Spleen (tissue), 13 donors: Measurements from ENCODE around the gene EIF2S2. TPM values are rescaled to one million over a fixed set of nuclear protein-coding genes. Genes with fewer than 3 reads are reported as not detected.
"Not testable (repeated sequence)": the region's sequence is repeated elsewhere in the genome, so short reads cannot be mapped to it uniquely, and the experiment has no call there.

Experiments used
- DNase-seq: peaks from one replicate; pipeline ENCODE4 v3.0.0-alpha.2; 2020
- H3K27ac ChIP-seq, 8 donors: fragments of 200-600 bp; sonication (generic) in 7 of 8; 1 replicate in 4 of 8; 2 replicates in 4 of 8; pipeline versions ENCODE4 v1.5.0 to v1.8.0; 2016 to 2021; ENCODE audit warnings: inconsistent platforms in 4 of 8, mild to moderate bottlenecking in 4 of 8, moderate library complexity in 1 of 8
- H3K27me3 ChIP-seq, 7 donors: fragments of 200-600 bp; sonication (generic) in 6 of 7; replicated peaks in 1 of 7; 1 replicate in 4 of 7; 2 replicates in 3 of 7; pipeline versions ENCODE4 v1.5.0 to v1.8.0; 2016 to 2021; ENCODE audit warnings: inconsistent platforms in 3 of 7, mild to moderate bottlenecking in 1 of 7
- H3K36me3 ChIP-seq, 6 donors: fragments of 200-600 bp; sonication (generic) in 5 of 6; 1 replicate in 4 of 6; 2 replicates in 2 of 6; pipeline versions ENCODE4 v1.5.0 to v1.8.0; 2016 to 2021; ENCODE audit warnings: inconsistent platforms in 2 of 6
- H3K4me1 ChIP-seq, 6 donors: fragments of 200-600 bp; sonication (generic) in 5 of 6; 1 replicate in 3 of 6; 2 replicates in 3 of 6; pipeline versions ENCODE4 v1.5.0 to v1.8.0; 2016 to 2021; ENCODE audit warnings: inconsistent platforms in 3 of 6
- H3K4me3 ChIP-seq, 8 donors: fragments of 200-600 bp; sonication (generic) in 7 of 8; 1 replicate in 4 of 8; 2 replicates in 4 of 8; pipeline versions ENCODE4 v1.5.0 to v1.8.0; 2016 to 2021; ENCODE audit warnings: inconsistent platforms in 4 of 8, mild to moderate bottlenecking in 4 of 8, moderate library complexity in 2 of 8
- H3K9me3 ChIP-seq, 8 donors: fragments of 200-600 bp; sonication (generic) in 7 of 8; 1 replicate in 4 of 8; 2 replicates in 4 of 8; pipeline versions ENCODE4 v1.5.0 to v1.8.0; 2016 to 2021; ENCODE audit warnings: inconsistent platforms in 4 of 8
- POLR2A ChIP-seq, 3 donors: fragments of 450-650 bp; IDR thresholded peaks; one replicate each; pipeline ENCODE4 v1.5.1; 2017; ENCODE audit warnings: antibody characterized with exemption in 3 of 3, mild to moderate bottlenecking in 1 of 3
- POLR2AphosphoS5 ChIP-seq, 3 donors: sonication (generic); formaldehyde crosslinking; IDR thresholded peaks; one replicate each; pipeline ENCODE4 v1.5.1; 2017; ENCODE audit warnings: antibody characterized with exemption in 3 of 3
- WGBS, 5 donors: extraction: QIAGEN DNeasy Blood & Tissue Kit in 3 of 5; methylation state at CpG; one replicate each; pipeline versions ENCODE4 v1.1.5 to v1.1.7; 2013 to 2018; 5-methylcytosine and 5-hydroxymethylcytosine counted together
- intact Hi-C: fragments of 100-400 bp; cut with DNase I; formaldehyde crosslinking; loops from one replicate; pipeline ENCODE4 v1.15.0; 2023; ENCODE audit warnings: low total_unique reads
- long read RNA-seq, 2 donors: transcript quantifications; one replicate each; lab custom pipeline, GENCODE V29; 2026
- polyA plus RNA-seq, 3 donors: library from polyadenylated mRNA; stranded (reverse); fragments of 200-250 nt; gene quantifications; one replicate each; pipeline ENCODE4 v1.2.1, GENCODE V29; 2013
- total RNA-seq, 7 donors: library from RNA; depleted of rRNA in 3 of 7; stranded (reverse); fragments of >200 nt in 3 of 7; fragmentation: NEBNext Ultra II Directional in 4 of 7; extraction: Animal tissue kit (Norgen Biotek cat#: 25700) in 4 of 7; gene quantifications; one replicate each; pipeline versions ENCODE4 v1.1.0 to v1.2.1, GENCODE V29; 2016 to 2021
- TF ChIP-seq, protein P1 (sequence below), 11 experiments: fragments of 200-600 bp in 7 of 11; fragments of 450-650 bp in 4 of 11; sonication (generic) in 4 of 11; IDR thresholded peaks in 8 of 11; conservative IDR thresholded peaks in 3 of 11; 1 replicate in 7 of 11; 2 replicates in 4 of 11; pipeline versions ENCODE4 v1.4.0 to v1.8.0; 2016 to 2021; ENCODE audit warnings: antibody characterized with exemption in 11 of 11, inconsistent platforms in 4 of 11, mild to moderate bottlenecking in 1 of 11
- donor health status: healthy with polysubstance abuse.
- donor health status: DM: no; HTN: no; CAD: no; lungs with moderate emphysema.
- donor health status: DM: no; HTN: no; CAD: no.
- donor health status: Bipolar disorder and iron deficiency.
- donor health status: healthy.
- donor health status: DM: no; HTN: no; CAD: no.
- donor health status: DM: yes; HTN: yes; CAD: no.

The EIF2S2 gene, protein sequence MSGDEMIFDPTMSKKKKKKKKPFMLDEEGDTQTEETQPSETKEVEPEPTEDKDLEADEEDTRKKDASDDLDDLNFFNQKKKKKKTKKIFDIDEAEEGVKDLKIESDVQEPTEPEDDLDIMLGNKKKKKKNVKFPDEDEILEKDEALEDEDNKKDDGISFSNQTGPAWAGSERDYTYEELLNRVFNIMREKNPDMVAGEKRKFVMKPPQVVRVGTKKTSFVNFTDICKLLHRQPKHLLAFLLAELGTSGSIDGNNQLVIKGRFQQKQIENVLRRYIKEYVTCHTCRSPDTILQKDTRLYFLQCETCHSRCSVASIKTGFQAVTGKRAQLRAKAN
- total RNA-seq (10 to 100 TPM; 34.8 to 45.3 (median 39.9) TPM), polyA plus RNA-seq (10 to 100 TPM; 30.0 to 40.9 (median 37.1) TPM)
- long read RNA-seq, donor 1, transcript EIF2S2-201 (9 exons, 2,656 nt): major isoform, 32 of 114 reads
- long read RNA-seq, donor 1, partial matches to known transcripts: 82 of 114 reads
- long read RNA-seq, donor 1, other reads (novel, unspliced or antisense): 0 of 114 reads
- long read RNA-seq, donor 2, transcript EIF2S2-201 (9 exons, 2,656 nt): major isoform, 26 of 121 reads
- long read RNA-seq, donor 2, partial matches to known transcripts: 95 of 121 reads
- long read RNA-seq, donor 2, other reads (novel, unspliced or antisense): 0 of 121 reads

GRCh38 chr20:34111702-34112599 lies at the start of gene EIF2S2:
EIF2S2 (minus strand) TSS chr20:34112243; CDS start chr20:34112110, 133 bp downstream.
- Histone ChIP-seq H3K36me3 (peaks cover 0 to 17% (median 6%) of the 10 kb centered on the region in 6 donors), H3K9me3 (no peaks in the 10 kb centered on the region), H3K27me3 (no peaks in the 10 kb centered on the region), H3K4me3 (peak within 1 kb of the TSS; percentile 75 to 98 (median 92)), H3K27ac (peak within 1 kb of the TSS; percentile 87 to 99 (median 98)), H3K4me1 (peaks cover 26 to 56% (median 45%) of the 10 kb centered on the region in 6 donors)
- TF ChIP-seq POLR2AphosphoS5 (IDR thresholded peaks at IDR 0.05): peak; percentile 99 to 100 (median 99)
- TF ChIP-seq, protein P1, sequence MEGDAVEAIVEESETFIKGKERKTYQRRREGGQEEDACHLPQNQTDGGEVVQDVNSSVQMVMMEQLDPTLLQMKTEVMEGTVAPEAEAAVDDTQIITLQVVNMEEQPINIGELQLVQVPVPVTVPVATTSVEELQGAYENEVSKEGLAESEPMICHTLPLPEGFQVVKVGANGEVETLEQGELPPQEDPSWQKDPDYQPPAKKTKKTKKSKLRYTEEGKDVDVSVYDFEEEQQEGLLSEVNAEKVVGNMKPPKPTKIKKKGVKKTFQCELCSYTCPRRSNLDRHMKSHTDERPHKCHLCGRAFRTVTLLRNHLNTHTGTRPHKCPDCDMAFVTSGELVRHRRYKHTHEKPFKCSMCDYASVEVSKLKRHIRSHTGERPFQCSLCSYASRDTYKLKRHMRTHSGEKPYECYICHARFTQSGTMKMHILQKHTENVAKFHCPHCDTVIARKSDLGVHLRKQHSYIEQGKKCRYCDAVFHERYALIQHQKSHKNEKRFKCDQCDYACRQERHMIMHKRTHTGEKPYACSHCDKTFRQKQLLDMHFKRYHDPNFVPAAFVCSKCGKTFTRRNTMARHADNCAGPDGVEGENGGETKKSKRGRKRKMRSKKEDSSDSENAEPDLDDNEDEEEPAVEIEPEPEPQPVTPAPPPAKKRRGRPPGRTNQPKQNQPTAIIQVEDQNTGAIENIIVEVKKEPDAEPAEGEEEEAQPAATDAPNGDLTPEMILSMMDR (IDR thresholded peaks at IDR 0.05 in 8 of 11, conservative IDR thresholded peaks at IDR 0.05 in 3 of 11): peak in 4 of 11 experiments; percentile 3 to 41 (median 30)
- TF ChIP-seq POLR2A (IDR thresholded peaks at IDR 0.05): peak; percentile 13 to 93 (median 92)
- DNase-seq: peak; percentile 98
- WGBS, 5 donors: 0 to 1% (median 0%) methylated on average over 29 to 81 of the region's 81 CpGs
- intact Hi-C loops: loop anchor here (5.0 kb wide), 1 partner anchor 120 kb away; the partner anchor contains the start of gene RALY

- H3K4me3 ChIP-seq, intact Hi-C loops: not testable (repeated sequence)
- 40 to 64% (median 53%) methylated on average over 7 to 8 of the region's 8 CpGs for WGBS, 5 donors
Observed at GRCh38 chr20:34157697-34158096, 45.7 kb upstream of the EIF2S2 start.

DNA sequence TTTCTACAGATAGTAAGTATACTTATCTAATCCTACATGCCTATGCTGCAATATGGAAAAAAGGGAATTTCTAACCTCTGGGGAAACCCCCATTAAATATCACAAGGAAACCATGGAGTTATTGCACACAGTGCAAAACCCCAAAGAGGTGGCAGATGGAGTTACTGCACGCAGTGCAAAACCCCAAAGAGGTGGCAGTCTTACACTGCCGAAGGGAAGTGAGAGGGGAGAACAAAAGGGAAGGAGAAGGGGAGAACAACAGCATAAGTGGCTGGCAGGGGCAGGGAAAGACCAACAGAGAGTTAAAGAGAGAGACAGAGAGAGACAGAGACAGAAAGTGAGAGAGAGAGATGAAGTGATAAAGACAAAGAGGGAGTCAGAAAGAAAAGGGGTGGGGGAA lies 43.8 kb upstream of the EIF2S2 start:
- no peak for TF ChIP-seq POLR2AphosphoS5 (IDR thresholded peaks at IDR 0.05)
- TF ChIP-seq POLR2A (IDR thresholded peaks at IDR 0.05): no peak
- TF ChIP-seq, protein P1 (IDR thresholded peaks at IDR 0.05 in 8 of 11, conservative IDR thresholded peaks at IDR 0.05 in 3 of 11): no peak
- H3K4me1 ChIP-seq: peaks cover 0 to 8% (median 0%) of the 10 kb centered on the region in 6 donors
- 22 to 55% (median 28%) methylated on average over 2 of the region's 2 CpGs for WGBS, 5 donors
- H3K27ac ChIP-seq: no peak overlapping the region
- no peak overlapping the region for H3K4me3 ChIP-seq
- no peaks in the 10 kb centered on the region for H3K27me3 ChIP-seq
- intact Hi-C loops: no loop called here
- H3K9me3 ChIP-seq: peaks cover 0 to 9% (median 0%) of the 10 kb centered on the region in 8 donors
- DNase-seq: no peak
- H3K36me3 ChIP-seq: no peaks in the 10 kb centered on the region

More at GRCh38 chr20:34157697-34158096, 45.7 kb upstream of the EIF2S2 start:
- not testable (repeated sequence) for H3K36me3 ChIP-seq, DNase-seq, H3K27me3 ChIP-seq, H3K27ac ChIP-seq, H3K9me3 ChIP-seq, H3K4me1 ChIP-seq

GRCh38 chr20:34153169-34153568 lies 41.1 kb upstream of the EIF2S2 start:
- H3K4me1 ChIP-seq, intact Hi-C loops, H3K4me3 ChIP-seq, H3K27ac ChIP-seq, DNase-seq, H3K27me3 ChIP-seq, H3K9me3 ChIP-seq, H3K36me3 ChIP-seq: not testable (repeated sequence)
- 90 to 98% (median 92%) methylated on average over 6 of the region's 6 CpGs for WGBS, 5 donors

DNA sequence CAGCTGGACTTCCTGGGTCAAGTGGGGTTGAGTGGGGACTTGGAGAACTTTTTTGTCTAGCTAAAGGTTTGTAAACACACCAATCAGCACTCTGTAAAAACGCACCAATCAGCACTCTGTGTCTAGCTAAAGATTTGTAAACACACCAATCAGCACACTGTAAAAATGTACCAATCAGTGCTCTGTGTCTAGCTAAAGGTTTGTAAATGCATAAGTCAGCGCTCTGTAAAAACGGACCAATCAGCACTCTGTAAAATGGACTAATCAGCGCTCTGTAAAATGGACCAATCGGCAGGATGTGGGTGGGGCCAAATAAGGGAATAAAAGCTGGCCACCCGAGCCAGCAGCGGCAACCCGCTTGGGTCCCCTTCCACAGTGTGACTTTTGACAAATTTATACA lies 40.0 kb upstream of the EIF2S2 start:
- not testable (repeated sequence) for H3K9me3 ChIP-seq, DNase-seq
- WGBS, 5 donors: 93 to 95% (median 94%) methylated on average over 8 of the region's 8 CpGs

More for the DNA sequence above, 40.0 kb upstream of the EIF2S2 start:
- H3K27me3 ChIP-seq, H3K36me3 ChIP-seq, H3K27ac ChIP-seq, H3K4me3 ChIP-seq, H3K4me1 ChIP-seq, intact Hi-C loops: not testable (repeated sequence)
